GM12872 (cell line): ENCODE data around the gene ACSL4.

ENCODE experiments used
- CTCF ChIP-seq: IDR thresholded peaks from 3 replicates; pipeline ENCODE4 v1.5.1; 2011; ENCODE audit warnings: low read depth, mild to moderate bottlenecking, low read length, moderate library complexity; ENCODE audit not compliant: insufficient read depth

The ACSL4 gene

GRCh38 chrX:109732807-109733612 is at the start of gene ACSL4:
ACSL4 (minus strand) TSS chrX:109733257; CDS start chrX:109683363, 49,894 bp downstream.
- no peak for TF ChIP-seq CTCF

GRCh38 chrX:109777749-109778148 is 44.7 kb upstream of the ACSL4 start:
- TF ChIP-seq CTCF: no peak

- TF ChIP-seq CTCF: no peak
Observed at GRCh38 chrX:109776986-109777385, 43.9 kb upstream of the ACSL4 start.

GRCh38 chrX:109776432-109776831 is 43.4 kb upstream of the ACSL4 start:
- no peak for TF ChIP-seq CTCF

- no peak for TF ChIP-seq CTCF
Observed at GRCh38 chrX:109775386-109775785, 42.3 kb upstream of the ACSL4 start.

GRCh38 chrX:109774706-109775105 is 41.6 kb upstream of the ACSL4 start:
- TF ChIP-seq CTCF: no peak

- TF ChIP-seq CTCF: no peak
Observed at GRCh38 chrX:109774136-109774535, 41.1 kb upstream of the ACSL4 start.
